ENCODE measurements around the gene GULP1.

GRCh38 chr2:188599140-188599539 is 307.5 kb downstream of the GULP1 start:
- TF ChIP-seq POLR2A (IDR thresholded peaks at IDR 0.05) (no peak), CTCF (IDR thresholded peaks at IDR 0.05) (no peak)
